Fibroblast of the conjunctiva (primary cell): Measurements from ENCODE around the gene TCF21.
"Not testable (repeated sequence)": the region's sequence is repeated elsewhere in the genome, so short reads cannot be mapped to it uniquely, and the experiment has no call there.

ENCODE experiments used
- DNase-seq: peaks from one replicate; pipeline ENCODE4 v3.0.0-alpha.2; 2010; ENCODE audit warnings: low read depth

The TCF21 gene

DNA sequence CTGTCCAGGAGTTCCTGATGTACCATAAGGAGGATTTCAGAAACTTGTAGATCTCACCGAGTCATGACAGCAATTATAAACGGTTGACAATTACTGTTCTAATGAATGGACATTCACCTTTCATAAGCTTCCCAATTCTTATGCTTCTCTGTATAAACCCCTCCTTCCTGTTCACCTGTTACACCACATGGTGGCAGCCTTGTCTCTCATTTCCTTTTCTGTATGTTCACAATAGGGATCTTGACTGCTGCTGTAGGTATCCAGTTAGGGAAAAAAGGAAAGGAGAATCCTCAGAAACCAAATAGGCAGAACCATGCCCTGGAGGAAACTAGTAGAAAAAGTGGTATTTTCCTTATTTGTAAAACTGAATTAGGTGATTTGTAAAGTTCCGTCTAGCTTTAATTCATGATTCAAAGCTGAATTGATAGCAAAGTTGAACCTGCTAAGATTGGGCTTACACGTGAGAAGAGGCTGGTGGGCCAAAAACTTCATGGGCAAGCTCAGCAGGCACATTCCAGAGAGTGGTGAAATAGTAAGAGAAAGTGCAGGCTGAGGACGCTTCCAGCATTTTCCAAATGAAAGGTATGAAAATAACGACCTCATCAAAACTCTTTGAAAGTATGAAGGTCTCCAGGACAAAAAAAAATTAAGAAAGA, 35.2 kb downstream of the TCF21 start:
- peak; percentile 75 for DNase-seq

DNA sequence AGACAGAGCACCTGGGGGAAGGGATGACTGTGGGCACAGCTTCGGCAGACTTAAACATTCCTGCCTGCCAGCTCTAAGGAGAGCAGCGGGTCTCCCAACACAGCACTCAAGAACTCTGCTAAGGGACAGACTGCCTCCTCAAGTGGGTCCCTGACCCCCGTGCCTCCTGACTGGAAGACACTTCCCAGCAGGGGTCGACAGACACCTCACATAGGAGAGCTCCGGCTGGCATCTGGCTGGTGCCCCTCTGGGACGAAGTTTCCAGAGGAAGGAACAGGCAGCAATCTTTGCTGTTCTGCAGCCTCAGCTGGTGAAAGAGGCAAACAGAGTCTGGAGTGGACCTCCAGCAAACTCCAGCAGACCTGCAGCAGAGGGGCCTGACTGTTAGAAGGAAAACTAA, 42.3 kb downstream of the TCF21 start:
- not testable (repeated sequence) for DNase-seq

DNA sequence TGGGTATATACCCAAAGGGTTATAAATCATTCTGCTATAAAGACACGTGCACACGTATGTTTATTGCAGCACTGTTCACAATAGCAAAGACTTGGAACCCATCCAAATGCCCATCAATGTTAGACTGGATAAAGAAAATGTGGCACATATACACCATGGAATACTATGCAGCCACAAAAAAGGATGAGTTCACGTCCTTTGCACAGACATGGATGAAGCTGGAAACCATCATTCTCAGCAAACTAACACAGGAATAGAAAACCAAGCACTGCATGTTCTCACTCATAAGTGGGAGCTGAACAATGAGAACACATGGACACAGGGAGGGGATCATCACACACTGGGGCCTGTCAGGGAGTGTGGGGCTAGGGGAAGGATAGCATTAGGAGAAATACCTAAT, 47.4 kb downstream of the TCF21 start:
- not testable (repeated sequence) for DNase-seq

DNA sequence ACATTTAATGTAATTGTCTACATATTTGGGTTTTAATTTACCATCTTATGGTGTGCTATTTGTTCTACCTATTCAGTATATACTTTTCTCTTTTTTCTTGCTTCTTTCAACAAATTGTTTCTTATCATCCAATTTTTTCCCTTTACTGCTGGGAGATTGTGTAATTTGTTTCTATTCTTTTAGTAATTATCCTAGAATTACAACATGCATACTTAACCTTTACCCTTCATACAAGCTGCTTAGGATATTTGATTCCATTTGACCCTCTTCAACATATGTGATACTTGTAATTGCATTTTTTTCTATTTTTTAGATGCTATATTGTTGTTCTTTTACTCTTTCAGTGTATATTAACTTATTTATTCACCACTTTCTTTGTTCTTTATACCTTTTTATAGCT, 49.0 kb downstream of the TCF21 start:
- no peak for DNase-seq

DNA sequence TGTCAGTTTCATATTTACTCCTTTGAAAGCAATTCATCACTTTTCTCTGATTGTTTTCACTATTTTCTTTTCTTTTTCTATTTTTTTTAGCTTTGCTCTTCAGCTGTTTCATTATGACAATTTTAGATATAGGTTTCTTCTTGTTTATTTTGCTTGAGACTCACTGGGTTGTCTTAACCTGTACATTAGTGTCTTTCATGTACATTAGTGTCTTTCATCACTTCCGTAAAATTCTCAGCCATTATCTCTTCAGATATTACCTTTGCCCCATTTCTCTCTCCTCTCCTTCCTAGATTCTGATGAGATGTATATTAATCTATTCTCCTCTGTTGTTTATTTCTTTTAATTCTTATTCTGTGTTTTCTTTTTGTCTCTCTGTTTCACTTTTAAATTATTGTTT, 49.6 kb downstream of the TCF21 start:
- no peak for DNase-seq

DNA sequence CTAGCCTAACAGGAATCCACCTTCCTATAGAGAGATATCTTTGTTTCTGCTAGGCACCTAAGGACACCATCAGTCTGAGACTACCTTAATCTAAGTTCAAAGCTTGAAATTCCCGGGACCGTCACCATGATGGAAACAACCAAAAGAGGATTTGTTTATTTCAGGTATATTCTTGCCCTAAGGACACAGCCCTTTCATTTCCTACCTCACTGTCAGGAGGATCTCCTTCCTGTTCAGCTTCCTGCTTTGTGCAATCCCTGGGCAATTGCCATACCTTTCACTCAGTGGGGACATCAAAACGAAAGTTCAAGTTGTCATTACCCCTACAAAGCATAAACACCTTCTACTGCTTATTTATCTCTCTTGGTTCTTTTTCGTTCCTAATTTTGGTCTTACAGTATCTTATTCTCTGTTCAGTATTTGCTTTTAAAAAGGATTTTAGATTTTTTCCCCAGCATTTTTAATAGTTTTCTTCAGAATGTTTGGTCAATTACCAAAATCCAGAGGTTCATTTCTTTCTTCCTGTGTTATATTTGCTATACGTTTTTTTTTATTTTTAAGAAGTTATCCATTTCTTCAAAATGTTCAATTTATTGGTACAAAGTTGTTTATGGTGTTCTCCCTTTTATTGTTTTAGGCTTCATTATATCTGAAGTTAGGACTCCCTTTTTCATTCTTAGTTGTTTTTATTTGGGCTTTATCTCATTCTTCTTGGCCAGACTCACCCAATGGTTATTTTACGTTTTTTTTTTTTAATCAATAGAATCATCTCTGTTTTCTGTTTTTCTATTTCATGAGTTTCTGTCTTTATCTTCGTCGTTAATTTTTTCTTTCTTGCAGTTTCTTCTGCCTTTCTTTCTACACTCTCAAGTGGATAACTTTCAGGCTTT, 51.1 kb downstream of the TCF21 start:
- no peak for DNase-seq
